A549 (cell line): ENCODE results near the gene PDE4D. TPM values are rescaled to one million over a fixed set of nuclear protein-coding genes. Genes with fewer than 3 reads are reported as not detected.

Source experiments
- ATAC-seq, 2 experiments: fragments of 200-7000 bp in 1 of 2; fragments of >200 bp in 1 of 2; cut with Nextera tagmentation in 1 of 2; cut with Tn5 transposase in 1 of 2; 3 replicates each; pipeline versions ENCODE4 v1.8.0 to v1.9.1; 2018 to 2020; ENCODE audit warnings: mild to moderate bottlenecking in 1 of 2, moderate library complexity in 1 of 2
- CTCF ChIA-PET: fragments of 300-600 bp; sonication (Branson Sonifier 250); formaldehyde crosslinking; extraction: SDS; loops from one replicate; lab custom pipeline; 2021; ENCODE audit warnings: antibody characterized with exemption, inconsistent platforms; lab: Yijun Ruan, JAX
- POLR2A ChIA-PET: fragments of 350-600 bp; formaldehyde crosslinking; extraction: SDS; loops from one replicate; lab custom pipeline; 2021; ENCODE audit warnings: antibody characterized with exemption, inconsistent platforms; lab: Yijun Ruan, JAX
- DNase-seq, 2 experiments: peaks; one replicate each; pipeline versions ENCODE4 v3.0.0 to v3.0.0-alpha.2; 2011 to 2016; ENCODE audit warnings: low read depth in 1 of 2, low spot score in 1 of 2
- FAIRE-seq: peaks from 2 replicates; lab custom pipeline; 2011; peaks lifted over from hg19 to GRCh38; lab: Jason Lieb, UNC
- H3K27ac ChIP-seq, 2 experiments: fragments of >200 bp; sonication (Bioruptor Twin); formaldehyde crosslinking; 3 replicates each; pipeline ENCODE4 v1.5.1; 2016 to 2017
- H3K4me1 ChIP-seq: fragments of >200 bp; sonication (Bioruptor Twin); formaldehyde crosslinking; 3 replicates; pipeline ENCODE4 v1.6.1; 2016
- H3K4me2 ChIP-seq: fragments of >200 bp; sonication (Bioruptor Twin); formaldehyde crosslinking; 3 replicates; pipeline ENCODE4 v1.6.1; 2016
- H3K4me3 ChIP-seq: fragments of >200 bp; sonication (Bioruptor Twin); formaldehyde crosslinking; 3 replicates; pipeline ENCODE4 v1.5.1; 2016
- H3K9me3 ChIP-seq: fragments of >200 bp; sonication (Bioruptor Twin); formaldehyde crosslinking; 3 replicates; pipeline ENCODE4 v1.6.1; 2016
- CEBPB ChIP-seq, 2 experiments: fragments of >200 bp in 1 of 2; sonication (Bioruptor Twin) in 1 of 2; formaldehyde crosslinking in 1 of 2; IDR thresholded peaks; 2 replicates each; pipeline ENCODE4 v1.6.1; 2012 to 2016
- FOSB ChIP-seq: fragments of 250-450 bp; sonication (Bioruptor Pico); IDR thresholded peaks from 2 replicates; pipeline ENCODE4 v1.5.0; 2020; ENCODE audit warnings: mild to moderate bottlenecking, moderate library complexity
- HOXA7 ChIP-seq: fragments of 250-450 bp; sonication (Bioruptor Pico); IDR thresholded peaks from 2 replicates; pipeline ENCODE4 v1.5.0; 2020; ENCODE audit warnings: mild to moderate bottlenecking, moderate library complexity
- MAX ChIP-seq: IDR thresholded peaks from 2 replicates; pipeline ENCODE4 v1.6.1; 2012
- NFE2L2 ChIP-seq: fragments of 150-350 bp; conservative IDR thresholded peaks from 2 replicates; pipeline ENCODE4 v1.6.1; 2014; ENCODE audit warnings: low read length
- NR3C1 ChIP-seq: fragments of >200 bp; sonication (Bioruptor Twin); formaldehyde crosslinking; IDR thresholded peaks from 3 replicates; pipeline ENCODE4 v1.6.1; 2017
- RAD21 ChIP-seq, 2 experiments: fragments of >200 bp in 1 of 2; sonication (Bioruptor Twin) in 1 of 2; formaldehyde crosslinking in 1 of 2; IDR thresholded peaks in 1 of 2; conservative IDR thresholded peaks in 1 of 2; 2 replicates in 1 of 2; 3 replicates in 1 of 2; pipeline ENCODE4 v1.6.1; 2012 to 2018; ENCODE audit warnings: inconsistent platforms in 1 of 2
- RARB ChIP-seq: fragments of 250-450 bp; sonication (Bioruptor Pico); IDR thresholded peaks from 2 replicates; pipeline ENCODE4 v1.8.0; 2021; ENCODE audit warnings: mild to moderate bottlenecking, moderate library complexity
- TP53 ChIP-seq: fragments of 250-450 bp; sonication (Bioruptor Pico); IDR thresholded peaks from 2 replicates; pipeline ENCODE4 v1.5.0; 2021; ENCODE audit warnings: mild to moderate bottlenecking, moderate library complexity
- USF2 ChIP-seq: fragments of 450-650 bp; IDR thresholded peaks from 2 replicates; pipeline ENCODE4 v1.6.1; 2014; ENCODE audit warnings: antibody characterized with exemption
- ZC3H11A ChIP-seq: fragments of 450-650 bp; IDR thresholded peaks from 2 replicates; pipeline ENCODE4 v1.6.1; 2014; ENCODE audit warnings: antibody characterized with exemption, mild to moderate bottlenecking
- ZSCAN20 ChIP-seq: fragments of 250-450 bp; sonication (Bioruptor Pico); IDR thresholded peaks from 2 replicates; pipeline ENCODE4 v1.8.0; 2022; ENCODE audit warnings: mild to moderate bottlenecking, moderate library complexity
- WGBS: methylation state at CpG from one replicate; pipeline ENCODE4 v1.1.6; 2017; ENCODE audit errors: missing lambda C conversion rate; 5-methylcytosine and 5-hydroxymethylcytosine counted together
- polyA plus RNA-seq, 4 experiments: library from polyadenylated mRNA; depleted of rRNA in 3 of 4; stranded (reverse); fragments of >200 nt; fragmentation: RNase III in 1 of 4; extraction: RNeasy Plus Mini Kit Qiagen cat#74134 plus additional on column Dnase treatment in 1 of 4; gene quantifications; 2 replicates in 3 of 4; 3 replicates in 1 of 4; pipeline ENCODE4 v1.2.3, GENCODE V29; 2011 to 2017
- TF ChIP-seq, protein P1 (sequence below): fragments of >200 bp; sonication (Bioruptor Twin); formaldehyde crosslinking; IDR thresholded peaks from 3 replicates; pipeline ENCODE4 v1.6.1; 2016
- TF ChIP-seq, protein P2 (sequence below): fragments of >200 bp; sonication (Bioruptor Twin); formaldehyde crosslinking; IDR thresholded peaks from 3 replicates; pipeline ENCODE4 v1.5.1; 2016

PDE4D gene
- polyA plus RNA-seq, 2 of the 4 experiments (the other 2 are of a cell fraction): 74.0 to 213 TPM

DNA sequence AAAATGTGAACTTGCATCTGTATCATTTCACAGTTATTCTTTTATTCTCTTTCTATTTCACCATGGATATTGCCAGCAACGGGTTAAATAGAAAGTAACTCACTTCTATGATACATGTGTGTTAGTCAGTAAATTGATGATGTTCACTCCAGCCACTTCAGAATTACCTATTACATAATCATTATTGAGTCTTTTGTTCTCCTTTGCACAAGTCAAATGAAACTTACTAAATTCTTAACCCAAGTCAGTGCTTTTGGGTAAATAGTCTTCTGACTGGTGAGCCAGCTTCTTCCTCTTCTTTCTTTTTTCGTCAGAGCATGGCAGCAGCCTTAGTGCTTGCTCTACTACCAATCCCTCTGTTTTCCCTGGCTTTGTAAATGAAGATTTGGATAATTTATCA is 966.3 kb downstream of the PDE4D start:
- 51% methylated on average over 2 of the region's 2 CpGs for WGBS
- Histone ChIP-seq H3K4me1 (peaks cover 74% of the 10 kb centered on the region), H3K4me3 (no peak overlapping the region), H3K27ac (peak overlapping the region; percentile 65 to 74), H3K4me2 (peak overlapping the region; percentile 61), H3K9me3 (no peaks in the 10 kb centered on the region)
- ATAC-seq (no peak), DNase-seq (no peak), FAIRE-seq (no peak)
- CTCF ChIA-PET: interaction anchor here (1.0 kb wide), 1 partner anchor 36 kb away, joined by 3 read pairs; no protein-coding TSS in a partner anchor
- TF ChIP-seq NFE2L2 (no peak), FOSB (CRISPR knock-in tag) (no peak)
- TF ChIP-seq, protein P1, sequence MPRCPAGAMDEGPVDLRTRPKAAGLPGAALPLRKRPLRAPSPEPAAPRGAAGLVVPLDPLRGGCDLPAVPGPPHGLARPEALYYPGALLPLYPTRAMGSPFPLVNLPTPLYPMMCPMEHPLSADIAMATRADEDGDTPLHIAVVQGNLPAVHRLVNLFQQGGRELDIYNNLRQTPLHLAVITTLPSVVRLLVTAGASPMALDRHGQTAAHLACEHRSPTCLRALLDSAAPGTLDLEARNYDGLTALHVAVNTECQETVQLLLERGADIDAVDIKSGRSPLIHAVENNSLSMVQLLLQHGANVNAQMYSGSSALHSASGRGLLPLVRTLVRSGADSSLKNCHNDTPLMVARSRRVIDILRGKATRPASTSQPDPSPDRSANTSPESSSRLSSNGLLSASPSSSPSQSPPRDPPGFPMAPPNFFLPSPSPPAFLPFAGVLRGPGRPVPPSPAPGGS: no peak
- TF ChIP-seq, all 56 proteins: peak for 0
- POLR2A ChIA-PET: interaction anchor here (1.5 kb wide), 1 partner anchor 35 kb away, joined by 5 read pairs; no protein-coding TSS in a partner anchor

GRCh38 chr5:58926541-58926935 is 967.0 kb downstream of the PDE4D start:
- no peak for DNase-seq
- peak; percentile 87 for TF ChIP-seq MAX
- no peak for TF ChIP-seq TP53 (CRISPR knock-in tag)
- TF ChIP-seq, protein P2, sequence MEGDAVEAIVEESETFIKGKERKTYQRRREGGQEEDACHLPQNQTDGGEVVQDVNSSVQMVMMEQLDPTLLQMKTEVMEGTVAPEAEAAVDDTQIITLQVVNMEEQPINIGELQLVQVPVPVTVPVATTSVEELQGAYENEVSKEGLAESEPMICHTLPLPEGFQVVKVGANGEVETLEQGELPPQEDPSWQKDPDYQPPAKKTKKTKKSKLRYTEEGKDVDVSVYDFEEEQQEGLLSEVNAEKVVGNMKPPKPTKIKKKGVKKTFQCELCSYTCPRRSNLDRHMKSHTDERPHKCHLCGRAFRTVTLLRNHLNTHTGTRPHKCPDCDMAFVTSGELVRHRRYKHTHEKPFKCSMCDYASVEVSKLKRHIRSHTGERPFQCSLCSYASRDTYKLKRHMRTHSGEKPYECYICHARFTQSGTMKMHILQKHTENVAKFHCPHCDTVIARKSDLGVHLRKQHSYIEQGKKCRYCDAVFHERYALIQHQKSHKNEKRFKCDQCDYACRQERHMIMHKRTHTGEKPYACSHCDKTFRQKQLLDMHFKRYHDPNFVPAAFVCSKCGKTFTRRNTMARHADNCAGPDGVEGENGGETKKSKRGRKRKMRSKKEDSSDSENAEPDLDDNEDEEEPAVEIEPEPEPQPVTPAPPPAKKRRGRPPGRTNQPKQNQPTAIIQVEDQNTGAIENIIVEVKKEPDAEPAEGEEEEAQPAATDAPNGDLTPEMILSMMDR: no peak
- TF ChIP-seq USF2: 0 out of 2 replicates have a peak, but pooled peaks have one; percentile 3
- TF ChIP-seq, all 56 proteins: peak for 2
- POLR2A ChIA-PET: no interaction called here
- peak; percentile 61 for FAIRE-seq
- CTCF ChIA-PET: no interaction called here
- ATAC-seq: 0 out of 6 replicates have a peak, but pooled peaks of 1 of the 2 experiments have one; percentile 10
- Histone ChIP-seq H3K4me3 (no peak overlapping the region), H3K4me2 (peak overlapping the region; percentile 61), H3K4me1 (peaks cover 70% of the 10 kb centered on the region), H3K9me3 (no peaks in the 10 kb centered on the region), H3K27ac (peak overlapping the region; percentile 65 to 74)
- 13% methylated on average over 6 of the region's 6 CpGs for WGBS

DNA sequence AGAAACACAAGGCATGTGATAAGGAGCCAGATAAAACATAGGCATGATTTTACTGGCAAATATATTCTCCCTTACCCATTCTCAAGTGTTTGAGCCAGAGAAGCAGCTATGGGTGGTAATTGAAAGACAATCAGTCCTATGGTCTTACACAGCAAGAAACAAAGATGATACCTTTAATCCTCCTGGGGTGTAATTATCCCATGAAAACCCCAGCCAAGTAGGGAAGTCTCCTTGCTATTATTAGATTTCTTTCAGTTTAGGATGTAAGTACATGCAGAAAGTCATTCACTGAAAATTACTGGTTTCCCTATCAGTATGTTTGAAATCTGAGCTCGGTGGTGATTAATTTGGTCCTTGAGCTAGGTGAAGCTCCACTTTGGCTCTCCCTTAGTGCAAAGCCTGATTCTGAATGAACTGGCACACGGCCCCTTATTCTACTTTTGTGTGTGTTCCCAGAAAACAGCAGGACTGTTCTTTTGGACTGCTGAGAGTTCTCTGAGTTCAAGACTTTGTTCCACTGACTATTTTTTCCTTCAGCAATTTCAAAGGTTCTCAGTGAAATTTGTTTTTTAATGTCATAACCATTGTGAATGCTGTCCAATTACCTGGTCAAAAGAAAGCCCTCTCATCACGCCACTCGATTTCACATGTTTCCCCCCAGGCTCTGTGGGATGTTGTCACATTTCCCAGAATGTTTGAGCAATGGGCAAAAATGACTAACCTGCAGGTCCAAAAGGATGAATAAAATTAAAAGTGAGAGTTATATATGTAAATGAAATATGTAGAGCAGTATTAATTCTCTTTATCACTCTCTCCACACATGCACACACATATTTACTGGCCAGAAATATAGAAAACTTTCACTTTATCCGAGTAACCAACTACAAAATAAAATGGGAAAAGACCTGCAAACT is 967.6 kb downstream of the PDE4D start:
- no peak for ATAC-seq
- FAIRE-seq: peak; percentile 36
- TF ChIP-seq CEBPB (IDR thresholded peaks at IDR 0.05) (peak in 1 of 2 experiments; percentile 51; a peak in 1 of 4 replicates), RARB (CRISPR knock-in tag) (no peak), NR3C1 (no peak)
- Histone ChIP-seq H3K4me3 (no peak overlapping the region), H3K4me2 (peak overlapping the region; percentile 61), H3K27ac (peak overlapping the region; percentile 65 to 74), H3K4me1 (peaks cover 70% of the 10 kb centered on the region), H3K9me3 (no peaks in the 10 kb centered on the region)
- CTCF ChIA-PET: interaction anchor here (0.7 to 1.6 kb wide), 2 partner anchors 40 to 263 kb away, joined by 3 to 4 read pairs; no protein-coding TSS in a partner anchor
- no peak for DNase-seq
- POLR2A ChIA-PET: interaction anchor here (0.8 kb wide), 1 partner anchor 34 kb away, joined by 3 read pairs; no protein-coding TSS in a partner anchor
- WGBS: 35% methylated on average over 5 of the region's 5 CpGs

- FAIRE-seq: peak; percentile 18
- CTCF ChIA-PET: interaction anchor here (1.6 kb wide), 1 partner anchor 42 kb away, joined by 4 read pairs; no protein-coding TSS in a partner anchor
- Histone ChIP-seq H3K4me2 (peak overlapping the region; percentile 61), H3K4me3 (no peak overlapping the region), H3K27ac (peak overlapping the region; percentile 65 to 78), H3K4me1 (peaks cover 55% of the 10 kb centered on the region), H3K9me3 (no peaks in the 10 kb centered on the region)
- peak in 1 of 2 experiments; percentile 48 for DNase-seq
- peak in 1 of 2 experiments; percentile 20; a peak in 3 of 6 replicates for ATAC-seq
- no peak for TF ChIP-seq HOXA7 (CRISPR knock-in tag)
- no peak for TF ChIP-seq ZC3H11A
- no peak for TF ChIP-seq TP53 (CRISPR knock-in tag)
- no peak for TF ChIP-seq RAD21 (conservative IDR thresholded peaks at IDR 0.05 in 1 of 2, IDR thresholded peaks at IDR 0.05 in 1 of 2)
- no peak for TF ChIP-seq ZSCAN20 (CRISPR knock-in tag)
- TF ChIP-seq FOSB (CRISPR knock-in tag): no peak
- POLR2A ChIA-PET: interaction anchor here (1.5 kb wide), 1 partner anchor 33 kb away, joined by 7 read pairs; no protein-coding TSS in a partner anchor
- WGBS: 17% methylated on average over 5 of the region's 5 CpGs
Measured at GRCh38 chr5:58924306-58924705, 969.2 kb downstream of the PDE4D start.
